ENCODE measurements around the gene GALNT9. TPM values are rescaled to one million over a fixed set of nuclear protein-coding genes. Genes with fewer than 3 reads are reported as not detected.

Gene GALNT9
- total and polyA plus RNA-seq, 2 donors (not counting 1 experiment from before 2014, with no cell fraction given) = 0.71 to 2.4 TPM

DNA sequence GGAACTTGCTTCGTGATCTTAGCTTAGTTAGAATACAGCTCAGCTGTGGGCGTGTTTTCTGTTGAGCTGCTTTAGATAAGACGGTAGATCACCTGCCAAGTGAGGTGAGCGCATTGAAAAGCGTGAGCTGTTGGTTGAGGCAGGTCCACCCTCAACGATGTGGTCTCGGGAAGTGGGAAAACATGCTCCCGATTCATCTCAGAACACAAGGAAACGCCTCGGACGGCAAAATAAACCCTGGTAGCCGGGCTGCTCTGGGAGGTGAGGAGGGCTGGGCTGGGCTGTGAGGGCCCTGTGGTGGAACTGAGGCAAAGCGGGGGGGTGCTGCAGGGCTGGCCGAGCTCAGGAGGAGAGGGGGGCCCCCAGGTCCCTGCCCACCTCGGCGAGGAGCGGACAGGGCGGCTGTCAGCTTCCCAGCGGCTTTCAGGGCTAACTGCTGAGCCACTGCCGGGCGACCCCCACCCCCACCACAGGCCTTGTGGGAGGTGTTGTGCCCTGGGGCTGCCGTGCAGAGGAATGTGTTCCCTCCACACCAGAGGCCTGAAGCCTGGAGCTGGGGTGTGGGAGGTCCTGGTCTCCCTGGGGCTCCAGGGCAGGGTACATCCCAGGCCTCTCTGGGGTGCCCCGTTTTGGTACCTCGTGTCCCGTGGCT lies 154.4 kb downstream of the GALNT9 start:
- no peak overlapping the region for H3K4me2 ChIP-seq (replicated peaks; ENCODE audit: low read depth, low read length, poor library complexity, severe bottlenecking)
- 88% methylated on average over 16 of the region's 25 CpGs for WGBS (ENCODE audit: insufficient coverage)

More for the DNA sequence above, 154.4 kb downstream of the GALNT9 start:
- Mint-ChIP-seq H3K27me3 (peaks cover 32% of the 10 kb centered on the region), H3K4me1 (peaks cover 17% of the 10 kb centered on the region), H3K4me3 (no peak overlapping the region), H3K27ac (peak overlapping the region; percentile 37), H3K9me3 (ENCODE audit: insufficient read depth) (no peaks in the 10 kb centered on the region)
- CTCF ChIA-PET = no interaction called here
- Histone ChIP-seq H2AFZ (ENCODE audit: insufficient read depth, low read depth, low read length, poor library complexity, severe bottlenecking) (no peak overlapping the region), H3K9me3 (ENCODE audit: control extremely low read depth in 1 of 3, control insufficient read depth in 2 of 3, insufficient read depth in 1 of 3, low read length in 2 of 3) (no peaks in the 10 kb centered on the region), H3K4me3 (ENCODE audit: control extremely low read depth in 1 of 5, extremely low read depth in 1 of 5, insufficient read depth in 1 of 5, low read depth in 2 of 5, low read length in 4 of 5) (no peak overlapping the region), H3K9ac (ENCODE audit: low read length) (no peak overlapping the region), H3K27me3 (replicated peaks in 1 of 4; ENCODE audit: control extremely low read depth in 1 of 4, control insufficient read depth in 3 of 4, insufficient read depth in 4 of 4, low read length in 3 of 4) (peaks cover 0 to 44% (median 5%) of the 10 kb centered on the region in 4 experiments), H3K27ac (ENCODE audit: low read length in 2 of 2) (no peak overlapping the region), H3K36me3 (replicated peaks in 1 of 2; ENCODE audit: control extremely low read depth in 1 of 2, control insufficient read depth in 1 of 2, extremely low read depth in 1 of 2, insufficient read depth in 2 of 2, low read length in 1 of 2) (no peaks in the 10 kb centered on the region), H4K20me1 (ENCODE audit: control insufficient read depth, insufficient read depth, low read length, poor library complexity, severe bottlenecking) (no peaks in the 10 kb centered on the region), H3K79me2 (ENCODE audit: control insufficient read depth, insufficient read depth, low read length) (no peaks in the 10 kb centered on the region), H3K4me1 (ENCODE audit: control insufficient read depth in 2 of 2, insufficient read depth in 2 of 2, low read length in 2 of 2) (peaks cover 12% of the 10 kb centered on the region in 2 donors)
- ATAC-seq (ENCODE audit: low read depth) (no peak), DNase-seq (no peak)
- POLR2A ChIA-PET = no interaction called here
- intact Hi-C loops (cut with micrococcal nuclease) = no loop called here
- TF ChIP-seq EZH2 (IDR thresholded peaks at IDR 0.05; ENCODE audit: borderline replicate concordance, insufficient read depth, low read depth, low read length, poor library complexity, severe bottlenecking) (no peak), CTCF (IDR thresholded peaks at IDR 0.05) (no peak)

All from B cell (primary cell).